Thoracic aorta (tissue), 2 donors: Measurements from ENCODE around the gene ADAMTS6. TPM values are rescaled to one million over a fixed set of nuclear protein-coding genes. Genes with fewer than 3 reads are reported as not detected.
A peak's percentile ranks its signal among the peaks of the same experiment; 100 is the strongest.

Source experiments
- ATAC-seq: fragments of 150-250 bp; one replicate; pipeline ENCODE4 v1.8.0; 2017; ENCODE audit warnings: low read depth; ENCODE audit not compliant: insufficient number of reproducible peaks, low FRiP score
- DNase-seq: peaks from one replicate; pipeline ENCODE4 v3.0.0-alpha.2; 2020; ENCODE audit warnings: low spot score
- H3K27ac ChIP-seq, 2 donors: fragments of 200-600 bp; sonication (generic); 1 replicate in 1 of 2; 2 replicates in 1 of 2; pipeline ENCODE4 v1.5.1; 2016; ENCODE audit warnings: mild to moderate bottlenecking in 2 of 2, moderate library complexity in 2 of 2
- H3K27me3 ChIP-seq: fragments of 200-600 bp; sonication (generic); replicated peaks from 2 replicates; pipeline ENCODE4 v1.6.0; 2016; ENCODE audit warnings: mild to moderate bottlenecking; ENCODE audit not compliant: insufficient read depth
- H3K36me3 ChIP-seq: fragments of 200-600 bp; sonication (generic); one replicate; pipeline ENCODE4 v1.5.1; 2016
- H3K4me1 ChIP-seq, 2 donors: fragments of 200-600 bp; sonication (generic); 1 replicate in 1 of 2; 2 replicates in 1 of 2; pipeline versions ENCODE4 v1.5.1 to v1.6.0; 2016; ENCODE audit warnings: low read depth in 2 of 2, mild to moderate bottlenecking in 1 of 2; ENCODE audit not compliant: control insufficient read depth in 1 of 2
- H3K4me3 ChIP-seq: fragments of 200-600 bp; sonication (generic); 2 replicates; pipeline ENCODE4 v1.5.1; 2016; ENCODE audit warnings: mild to moderate bottlenecking
- H3K9me3 ChIP-seq: fragments of 200-600 bp; sonication (generic); 2 replicates; pipeline ENCODE4 v1.5.1; 2016
- total RNA-seq, 2 donors: library from RNA; depleted of rRNA; stranded (reverse); fragments of >200 nt; gene quantifications; one replicate each; pipeline versions ENCODE4 v1.1.0 to v1.2.3, GENCODE V29; 2016
- TF ChIP-seq, protein P1 (sequence below): fragments of 200-600 bp; sonication (generic); IDR thresholded peaks from one replicate; pipeline ENCODE4 v1.5.1; 2019; ENCODE audit warnings: antibody characterized with exemption

Gene ADAMTS6
- total RNA-seq, 2 donors from 2014 or later: 4.9 to 11.8 TPM

DNA sequence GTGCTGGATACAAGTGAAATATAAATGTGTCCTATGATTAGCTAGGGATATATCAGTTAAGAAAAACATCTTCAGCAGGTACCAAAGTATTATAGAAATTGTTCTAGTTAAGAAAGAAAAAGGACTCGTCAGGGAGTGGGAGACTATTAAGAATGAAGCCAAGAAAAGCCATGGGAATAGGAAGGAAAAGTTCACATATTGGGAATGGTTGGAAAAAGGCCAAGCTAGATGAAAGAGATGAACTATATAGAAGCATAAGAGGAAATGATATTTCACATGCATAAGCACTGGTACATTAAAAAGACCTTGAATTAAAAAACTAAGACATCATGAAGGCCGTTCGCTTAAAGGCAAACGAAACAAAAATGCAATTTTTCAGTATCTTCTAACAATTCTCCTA lies 237.7 kb downstream of the ADAMTS6 start:
- Histone ChIP-seq H3K36me3 (no peaks in the 10 kb centered on the region), H3K9me3 (no peaks in the 10 kb centered on the region), H3K27ac (no peak overlapping the region), H3K4me1 (no peaks in the 10 kb centered on the region), H3K4me3 (no peak overlapping the region), H3K27me3 (no peaks in the 10 kb centered on the region)
- ATAC-seq (no peak), DNase-seq (no peak)
- TF ChIP-seq, protein P1, sequence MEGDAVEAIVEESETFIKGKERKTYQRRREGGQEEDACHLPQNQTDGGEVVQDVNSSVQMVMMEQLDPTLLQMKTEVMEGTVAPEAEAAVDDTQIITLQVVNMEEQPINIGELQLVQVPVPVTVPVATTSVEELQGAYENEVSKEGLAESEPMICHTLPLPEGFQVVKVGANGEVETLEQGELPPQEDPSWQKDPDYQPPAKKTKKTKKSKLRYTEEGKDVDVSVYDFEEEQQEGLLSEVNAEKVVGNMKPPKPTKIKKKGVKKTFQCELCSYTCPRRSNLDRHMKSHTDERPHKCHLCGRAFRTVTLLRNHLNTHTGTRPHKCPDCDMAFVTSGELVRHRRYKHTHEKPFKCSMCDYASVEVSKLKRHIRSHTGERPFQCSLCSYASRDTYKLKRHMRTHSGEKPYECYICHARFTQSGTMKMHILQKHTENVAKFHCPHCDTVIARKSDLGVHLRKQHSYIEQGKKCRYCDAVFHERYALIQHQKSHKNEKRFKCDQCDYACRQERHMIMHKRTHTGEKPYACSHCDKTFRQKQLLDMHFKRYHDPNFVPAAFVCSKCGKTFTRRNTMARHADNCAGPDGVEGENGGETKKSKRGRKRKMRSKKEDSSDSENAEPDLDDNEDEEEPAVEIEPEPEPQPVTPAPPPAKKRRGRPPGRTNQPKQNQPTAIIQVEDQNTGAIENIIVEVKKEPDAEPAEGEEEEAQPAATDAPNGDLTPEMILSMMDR: no peak

DNA sequence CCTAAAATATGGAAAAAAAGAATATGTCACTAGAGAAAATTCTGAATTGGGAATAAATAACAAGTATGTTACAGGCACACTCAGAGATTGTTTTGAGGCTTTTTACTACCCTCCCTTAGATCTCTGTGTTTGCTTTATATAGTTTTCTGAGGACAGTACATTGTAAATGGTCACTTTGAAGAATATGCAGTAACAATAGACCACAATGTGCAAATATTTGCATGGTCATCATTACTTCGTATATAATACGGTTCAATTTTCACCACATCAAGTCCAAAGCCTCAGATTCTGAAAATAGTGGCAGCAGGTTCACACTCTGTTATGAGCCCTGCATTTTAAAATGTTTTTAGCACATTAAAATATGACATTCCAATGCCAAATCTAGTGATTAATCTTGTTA lies 238.6 kb downstream of the ADAMTS6 start:
- no peaks in the 10 kb centered on the region for H3K4me1 ChIP-seq
- no peaks in the 10 kb centered on the region for H3K36me3 ChIP-seq
- TF ChIP-seq, protein P1: no peak
- ATAC-seq (no peak), DNase-seq (no peak)
- no peak overlapping the region for H3K4me3 ChIP-seq
- H3K27ac ChIP-seq: no peak overlapping the region
- no peaks in the 10 kb centered on the region for H3K27me3 ChIP-seq
- no peaks in the 10 kb centered on the region for H3K9me3 ChIP-seq

DNA sequence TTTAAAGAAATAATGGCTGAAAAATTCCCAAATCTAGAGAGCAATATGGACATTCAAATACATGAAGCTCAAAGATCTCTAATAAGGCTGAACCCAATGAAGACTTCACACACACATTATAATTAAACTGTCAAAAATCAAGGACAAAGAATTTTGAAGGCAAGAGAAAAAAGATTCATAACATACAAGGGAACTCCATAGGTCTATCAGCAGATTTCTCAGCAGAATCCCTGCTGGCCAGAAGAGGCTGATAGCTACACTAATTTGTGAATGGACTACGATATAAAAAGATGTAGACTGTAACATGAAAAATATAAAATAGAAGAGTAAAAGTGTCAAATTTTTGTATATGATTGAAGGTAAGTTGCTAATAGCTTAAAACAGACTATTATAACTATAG lies 251.9 kb downstream of the ADAMTS6 start:
- H3K27me3 ChIP-seq: no peaks in the 10 kb centered on the region
- no peak overlapping the region for H3K4me3 ChIP-seq
- ATAC-seq: no peak
- TF ChIP-seq, protein P1: no peak
- H3K36me3 ChIP-seq: no peaks in the 10 kb centered on the region
- DNase-seq: no peak
- H3K9me3 ChIP-seq: peaks cover 17% of the 10 kb centered on the region
- H3K4me1 ChIP-seq: peaks cover 0 to 3% of the 10 kb centered on the region in 2 donors
- no peak overlapping the region for H3K27ac ChIP-seq

- TF ChIP-seq, protein P1: peak; percentile 42
- DNase-seq: no peak
These were observed 267.7 kb downstream of the ADAMTS6 start for GRCh38 chr5:65213921-65214525.

GRCh38 chr5:65209341-65209740 lies 272.4 kb downstream of the ADAMTS6 start:
- H3K36me3 ChIP-seq: no peaks in the 10 kb centered on the region
- H3K4me3 ChIP-seq: no peak overlapping the region
- H3K9me3 ChIP-seq: no peaks in the 10 kb centered on the region
- TF ChIP-seq, protein P1: no peak
- ATAC-seq: no peak
- no peaks in the 10 kb centered on the region for H3K27me3 ChIP-seq
- DNase-seq: no peak
- H3K4me1 ChIP-seq: no peaks in the 10 kb centered on the region
- no peak overlapping the region for H3K27ac ChIP-seq

More at GRCh38 chr5:65213921-65214525, 267.7 kb downstream of the ADAMTS6 start:
- Histone ChIP-seq H3K4me3 (no peak overlapping the region), H3K27ac (no peak overlapping the region), H3K9me3 (no peaks in the 10 kb centered on the region), H3K27me3 (no peaks in the 10 kb centered on the region), H3K36me3 (no peaks in the 10 kb centered on the region), H3K4me1 (no peaks in the 10 kb centered on the region)
- no peak for ATAC-seq
